Endothelial cell of umbilical vein (primary cell): ENCODE measurements around the gene STK24. TPM values are rescaled to one million over a fixed set of nuclear protein-coding genes. Genes with fewer than 3 reads are reported as not detected.

Experiments
- BruUV-seq: library from RNA; stranded (reverse); fragments of 400-500 nt; replicated peaks from 2 replicates; lab custom pipeline; 2021; lab: Mats Ljungman, UMichigan
- CTCF ChIA-PET: fragments of 300-600, 350-600 bp; sonication (Branson Sonifier 250); formaldehyde crosslinking; loops from one replicate; lab custom pipeline; 2021; ENCODE audit warnings: antibody characterized with exemption, inconsistent platforms; lab: Charles Lee
- POLR2A ChIA-PET: fragments of 300-600, 350-600 bp; sonication (Branson Sonifier 250); formaldehyde crosslinking; loops from one replicate; lab custom pipeline; 2021; ENCODE audit warnings: antibody characterized with exemption, inconsistent platforms; lab: Charles Lee
- DNase-seq: peaks from one replicate; pipeline ENCODE4 v3.0.0-alpha.2; 2011; ENCODE audit warnings: low read depth, low spot score
- FAIRE-seq: peaks from 2 replicates; lab custom pipeline; 2011; peaks lifted over from hg19 to GRCh38; lab: Jason Lieb, UNC
- H2AFZ ChIP-seq: 2 replicates; pipeline ENCODE4 v1.6.0; 2012; ENCODE audit warnings: low read depth, low read length, control low read depth, inconsistent platforms
- H3K27ac ChIP-seq: 2 replicates; pipeline ENCODE4 v1.5.1; 2011; ENCODE audit warnings: low read depth, mild to moderate bottlenecking, control low read depth, low read length, moderate library complexity; ENCODE audit not compliant: insufficient read depth
- H3K27me3 ChIP-seq, 2 experiments: 2 replicates each; pipeline versions ENCODE4 v1.6.0 to v1.6.1; 2011; ENCODE audit warnings: low read length in 2 of 2, mixed read lengths in 1 of 2; ENCODE audit not compliant: control insufficient read depth in 2 of 2, insufficient read depth in 2 of 2
- H3K36me3 ChIP-seq, 2 experiments: 2 replicates in 1 of 2; 3 replicates in 1 of 2; pipeline ENCODE4 v1.5.1; 2011; ENCODE audit warnings: low read length in 2 of 2, mild to moderate bottlenecking in 1 of 2, moderate library complexity in 1 of 2; ENCODE audit not compliant: control insufficient read depth in 2 of 2, insufficient read depth in 2 of 2; ENCODE audit errors: extremely low read depth in 1 of 2
- H3K4me1 ChIP-seq: 3 replicates; pipeline ENCODE4 v1.5.1; 2011; ENCODE audit warnings: mild to moderate bottlenecking, low read length; ENCODE audit not compliant: control insufficient read depth, insufficient read depth; ENCODE audit errors: extremely low read depth
- H3K4me2 ChIP-seq: 2 replicates; pipeline ENCODE4 v1.6.1; 2011; ENCODE audit warnings: low read length, control low read depth, mixed read lengths; ENCODE audit not compliant: insufficient read depth
- H3K4me3 ChIP-seq, 3 experiments: fragments of 200-600 bp in 1 of 3; sonication (generic), shearing (Covaris generic) in 1 of 3; replicated peaks in 1 of 3; 2 replicates each; pipeline ENCODE4 v1.5.1; 2011 to 2016; ENCODE audit warnings: control low read depth in 3 of 3, low read length in 3 of 3, mild to moderate bottlenecking in 2 of 3, inconsistent platforms in 1 of 3, low read depth in 1 of 3, moderate library complexity in 1 of 3; ENCODE audit not compliant: insufficient read depth in 1 of 3
- H3K79me2 ChIP-seq: 2 replicates; pipeline ENCODE4 v1.6.0; 2012; ENCODE audit warnings: low read length, inconsistent platforms; ENCODE audit not compliant: control insufficient read depth, insufficient read depth
- H3K9ac ChIP-seq: replicated peaks from 2 replicates; pipeline ENCODE3; 2011; ENCODE audit warnings: low read length, control low read depth; ENCODE audit not compliant: insufficient read depth; ENCODE audit errors: extremely low read depth
- H3K9me1 ChIP-seq: replicated peaks from 3 replicates; pipeline ENCODE4 v1.6.0; 2011; ENCODE audit warnings: mild to moderate bottlenecking, low read length; ENCODE audit not compliant: control insufficient read depth, insufficient read depth; ENCODE audit errors: extremely low read depth
- H3K9me3 ChIP-seq: replicated peaks from 2 replicates; pipeline ENCODE4 v1.5.1; 2012; ENCODE audit warnings: low read length, inconsistent platforms; ENCODE audit not compliant: control insufficient read depth, insufficient read depth
- H4K20me1 ChIP-seq: replicated peaks from 2 replicates; pipeline ENCODE3; 2011; ENCODE audit warnings: mild to moderate bottlenecking, low read length; ENCODE audit not compliant: control insufficient read depth, insufficient read depth; ENCODE audit errors: extremely low read depth
- EZH2 ChIP-seq: IDR thresholded peaks from 2 replicates; pipeline ENCODE4 v1.6.1; 2012; ENCODE audit warnings: borderline replicate concordance, low read depth, mild to moderate bottlenecking, moderate library complexity, low read length, inconsistent platforms; ENCODE audit not compliant: severe bottlenecking
- GATA2 ChIP-seq: IDR thresholded peaks from 2 replicates; pipeline ENCODE4 v1.7.0; 2011; ENCODE audit warnings: low read depth, mild to moderate bottlenecking, moderate library complexity, mixed read lengths, low read length; ENCODE audit not compliant: insufficient read length, insufficient read depth
- JUN ChIP-seq: IDR thresholded peaks from 2 replicates; pipeline ENCODE4 v1.6.1; 2011; ENCODE audit warnings: borderline replicate concordance, low read depth; ENCODE audit not compliant: insufficient read length, insufficient read depth
- POLR2A ChIP-seq: IDR thresholded peaks from 2 replicates; pipeline ENCODE4 v1.6.1; 2012; ENCODE audit warnings: low read depth, mild to moderate bottlenecking, control low read depth, low read length
- POLR2AphosphoS5 ChIP-seq: IDR thresholded peaks from 2 replicates; pipeline ENCODE4 v1.6.1; 2012; ENCODE audit warnings: low read depth, mild to moderate bottlenecking, control low read depth, low read length, moderate library complexity; ENCODE audit not compliant: insufficient read depth
- dilution Hi-C: fragments of 300-500 bp; cut with MboI; formaldehyde crosslinking; loops from one replicate; pipeline ENCODE4 v1.15.0; 2019; ENCODE audit warnings: low sequenced_read_pairs; ENCODE audit not compliant: extremely low pct_ligation_motif_present
- intact Hi-C: fragments of 100-400 bp; cut with micrococcal nuclease; formaldehyde crosslinking; loops from one replicate; pipeline ENCODE4 v1.10.0; 2022
- polyA plus RNA-seq, 4 experiments: library from polyadenylated mRNA; depleted of rRNA in 3 of 4; stranded (reverse) in 3 of 4; unstranded in 1 of 4; fragments of >200 nt; gene quantifications; 2 replicates each; pipeline versions ENCODE4 v1.2.1 to v1.2.3, GENCODE V29; 2011 to 2012; ENCODE audit warnings: missing spikeins in 1 of 4
- total RNA-seq: library from RNA; stranded (reverse); gene quantifications from 2 replicates; pipeline ENCODE4 v1.2.3, GENCODE V29; 2021
- TF ChIP-seq, protein P1 (sequence below), 2 donors: IDR thresholded peaks; 1 replicate in 1 of 2; 2 replicates in 1 of 2; pipeline ENCODE4 v1.5.1; 2011; ENCODE audit warnings: low read length in 2 of 2, mild to moderate bottlenecking in 2 of 2, moderate library complexity in 2 of 2, control low read depth in 1 of 2, inconsistent platforms in 1 of 2, low read depth in 1 of 2; ENCODE audit not compliant: insufficient read depth in 1 of 2; ENCODE audit errors: extremely low read depth in 1 of 2

The STK24 gene
- total and polyA plus RNA-seq, 2 donors (not counting 3 experiments of a cell fraction or from before 2014, with no cell fraction given) = 43.3 to 100 TPM

DNA sequence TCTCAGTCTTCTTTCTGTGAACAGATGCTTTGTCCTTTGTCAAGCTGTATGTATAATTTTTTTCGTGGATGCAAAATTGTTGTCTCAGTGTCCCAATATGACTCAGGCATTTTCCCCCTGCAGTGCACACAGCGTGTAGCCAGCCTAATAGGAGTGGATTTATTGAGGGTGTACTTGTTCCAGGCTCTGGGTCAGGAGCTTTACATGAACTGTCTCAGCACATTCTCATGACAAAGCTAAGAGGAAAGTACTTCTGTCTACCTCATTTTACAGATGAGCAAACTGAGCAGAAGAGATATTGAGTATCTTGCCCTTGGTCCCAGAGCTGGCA lies 50.8 kb downstream of the STK24 start:
- Histone ChIP-seq H2AFZ (no peak overlapping the region), H3K9me3 (no peaks in the 10 kb centered on the region), H3K4me1 (no peaks in the 10 kb centered on the region), H3K27me3 (no peaks in the 10 kb centered on the region), H3K36me3 (no peaks in the 10 kb centered on the region), H3K27ac (no peak overlapping the region), H3K9ac (no peak overlapping the region), H4K20me1 (peaks cover 1% of the 10 kb centered on the region), H3K4me3 (no peak overlapping the region), H3K79me2 (peaks cover 100% of the 10 kb centered on the region), H3K9me1 (no peaks in the 10 kb centered on the region), H3K4me2 (no peak overlapping the region)
- peak; percentile 24 for FAIRE-seq
- POLR2A ChIA-PET = no interaction called here
- DNase-seq = no peak
- CTCF ChIA-PET = interaction anchor here (0.7 to 1.3 kb wide), 3 partner anchors 9 to 24 kb away, joined by 3 read pairs; no protein-coding TSS in a partner anchor
- dilution Hi-C loops = no loop called here
- BruUV-seq = no TSS peak
- intact Hi-C loops = no loop called here
- TF ChIP-seq GATA2 = no peak
- no peak for TF ChIP-seq JUN
- no peak for TF ChIP-seq POLR2A
- TF ChIP-seq EZH2 = no peak
- TF ChIP-seq, protein P1, sequence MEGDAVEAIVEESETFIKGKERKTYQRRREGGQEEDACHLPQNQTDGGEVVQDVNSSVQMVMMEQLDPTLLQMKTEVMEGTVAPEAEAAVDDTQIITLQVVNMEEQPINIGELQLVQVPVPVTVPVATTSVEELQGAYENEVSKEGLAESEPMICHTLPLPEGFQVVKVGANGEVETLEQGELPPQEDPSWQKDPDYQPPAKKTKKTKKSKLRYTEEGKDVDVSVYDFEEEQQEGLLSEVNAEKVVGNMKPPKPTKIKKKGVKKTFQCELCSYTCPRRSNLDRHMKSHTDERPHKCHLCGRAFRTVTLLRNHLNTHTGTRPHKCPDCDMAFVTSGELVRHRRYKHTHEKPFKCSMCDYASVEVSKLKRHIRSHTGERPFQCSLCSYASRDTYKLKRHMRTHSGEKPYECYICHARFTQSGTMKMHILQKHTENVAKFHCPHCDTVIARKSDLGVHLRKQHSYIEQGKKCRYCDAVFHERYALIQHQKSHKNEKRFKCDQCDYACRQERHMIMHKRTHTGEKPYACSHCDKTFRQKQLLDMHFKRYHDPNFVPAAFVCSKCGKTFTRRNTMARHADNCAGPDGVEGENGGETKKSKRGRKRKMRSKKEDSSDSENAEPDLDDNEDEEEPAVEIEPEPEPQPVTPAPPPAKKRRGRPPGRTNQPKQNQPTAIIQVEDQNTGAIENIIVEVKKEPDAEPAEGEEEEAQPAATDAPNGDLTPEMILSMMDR (IDR thresholded peaks at IDR 0.05; ENCODE audit: extremely low read depth in 1 of 2, insufficient read depth in 1 of 2, low read depth in 1 of 2, low read length in 2 of 2) = no peak
- TF ChIP-seq POLR2AphosphoS5 = no peak
